Measurements from ENCODE around the gene SEC14L1.

- TF ChIP-seq CTCF (IDR thresholded peaks at IDR 0.05), result no peak
- TF ChIP-seq REST (IDR thresholded peaks at IDR 0.05; ENCODE audit: insufficient read depth in 1 of 2, low read depth in 2 of 2, low read length in 1 of 2), result no peak
- TF ChIP-seq TCF7L2 (IDR thresholded peaks at IDR 0.05; ENCODE audit: low read depth, low read length), result no peak
- no peak for TF ChIP-seq POLR2AphosphoS5 (IDR thresholded peaks at IDR 0.05; ENCODE audit: low read depth, low read length)
Measured at GRCh38 chr17:77212833-77213777, 72.3 kb downstream of the SEC14L1 start.
